Kidney epithelial cell (primary cell): ENCODE results near the gene ACTL7B. TPM values are rescaled to one million over a fixed set of nuclear protein-coding genes. Genes with fewer than 3 reads are reported as not detected.

ENCODE experiments used
- DNase-seq: peaks from one replicate; pipeline ENCODE4 v3.0.0-alpha.2; 2010; ENCODE audit warnings: low read depth
- H3K27me3 ChIP-seq: 2 replicates; pipeline ENCODE4 v1.6.0; 2011; ENCODE audit warnings: low read length; ENCODE audit not compliant: control insufficient read depth, insufficient read depth
- H3K36me3 ChIP-seq: 2 replicates; pipeline ENCODE4 v1.5.1; 2011; ENCODE audit warnings: low read length; ENCODE audit not compliant: control insufficient read depth, insufficient read depth
- H3K4me3 ChIP-seq: 2 replicates; pipeline ENCODE4 v1.5.1; 2011; ENCODE audit warnings: low read depth, mild to moderate bottlenecking, control low read depth, low read length
- total RNA-seq: library from RNA; depleted of rRNA; stranded (reverse); fragments of >200 nt; gene quantifications from 2 replicates; pipeline ENCODE4 v1.2.3, GENCODE V29; 2015
- TF ChIP-seq, protein P1 (sequence below): IDR thresholded peaks from 2 replicates; pipeline ENCODE4 v1.5.1; 2011; ENCODE audit warnings: mild to moderate bottlenecking, moderate library complexity, low read length, control low read depth, inconsistent platforms; ENCODE audit not compliant: insufficient read depth, poor library complexity, severe bottlenecking

The ACTL7B gene
- total RNA-seq, 1 donor from 2014 or later = not detected

- TF ChIP-seq, protein P1, sequence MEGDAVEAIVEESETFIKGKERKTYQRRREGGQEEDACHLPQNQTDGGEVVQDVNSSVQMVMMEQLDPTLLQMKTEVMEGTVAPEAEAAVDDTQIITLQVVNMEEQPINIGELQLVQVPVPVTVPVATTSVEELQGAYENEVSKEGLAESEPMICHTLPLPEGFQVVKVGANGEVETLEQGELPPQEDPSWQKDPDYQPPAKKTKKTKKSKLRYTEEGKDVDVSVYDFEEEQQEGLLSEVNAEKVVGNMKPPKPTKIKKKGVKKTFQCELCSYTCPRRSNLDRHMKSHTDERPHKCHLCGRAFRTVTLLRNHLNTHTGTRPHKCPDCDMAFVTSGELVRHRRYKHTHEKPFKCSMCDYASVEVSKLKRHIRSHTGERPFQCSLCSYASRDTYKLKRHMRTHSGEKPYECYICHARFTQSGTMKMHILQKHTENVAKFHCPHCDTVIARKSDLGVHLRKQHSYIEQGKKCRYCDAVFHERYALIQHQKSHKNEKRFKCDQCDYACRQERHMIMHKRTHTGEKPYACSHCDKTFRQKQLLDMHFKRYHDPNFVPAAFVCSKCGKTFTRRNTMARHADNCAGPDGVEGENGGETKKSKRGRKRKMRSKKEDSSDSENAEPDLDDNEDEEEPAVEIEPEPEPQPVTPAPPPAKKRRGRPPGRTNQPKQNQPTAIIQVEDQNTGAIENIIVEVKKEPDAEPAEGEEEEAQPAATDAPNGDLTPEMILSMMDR = no peak
- H3K36me3 ChIP-seq = no peaks in the 10 kb centered on the region
- no peaks in the 10 kb centered on the region for H3K27me3 ChIP-seq
- H3K4me3 ChIP-seq = no peak overlapping the region
- DNase-seq = no peak
Observed at GRCh38 chr9:108809269-108809668, 46.5 kb downstream of the ACTL7B start.

Other genes starting within 250 kb of the ACTL7B start
- not detected in 2 replicates for gene ACTL7A, start 6.3 kb upstream of the ACTL7B start, total RNA-seq
- gene ELP1, start 78.1 kb upstream of the ACTL7B start, total RNA-seq = 24.7 and 28.1 TPM in 2 replicates
- gene ABITRAM, start 78.4 kb upstream of the ACTL7B start, total RNA-seq = 10.6 and 12.0 TPM in 2 replicates
- gene CTNNAL1, start 157.5 kb upstream of the ACTL7B start, total RNA-seq = 20.3 and 24.7 TPM in 2 replicates